Nephron (organoid): ENCODE data around the gene KSR2.

Experiments used
- H3K27ac Mint-ChIP-seq, 3 experiments: 2 replicates each; pipeline ENCODE4 v1.8.0; 2020; ENCODE audit warnings: mixed read lengths in 3 of 3, mild to moderate bottlenecking in 2 of 3, moderate library complexity in 1 of 3
- H3K27me3 Mint-ChIP-seq: 2 replicates; pipeline ENCODE4 v1.8.0; 2021; ENCODE audit warnings: low read depth, mild to moderate bottlenecking, moderate library complexity, mixed read lengths
- H3K36me3 Mint-ChIP-seq: 2 replicates; pipeline ENCODE4 v1.8.0; 2020; ENCODE audit warnings: low read depth, mixed read lengths
- H3K4me1 Mint-ChIP-seq: 2 replicates; pipeline ENCODE4 v1.8.0; 2020; ENCODE audit warnings: mixed read lengths
- H3K4me3 Mint-ChIP-seq, 3 experiments: 2 replicates each; pipeline ENCODE4 v1.8.0; 2020; ENCODE audit warnings: mild to moderate bottlenecking in 3 of 3, mixed read lengths in 3 of 3, moderate library complexity in 2 of 3
- H3K9me3 Mint-ChIP-seq: 2 replicates; pipeline ENCODE4 v1.8.0; 2020; ENCODE audit warnings: mixed read lengths
- CTCF ChIP-seq, 3 experiments: fragments of 200-600 bp; sonication (generic); IDR thresholded peaks; one replicate each; pipeline ENCODE4 v1.5.0; 2021; ENCODE audit warnings: antibody characterized with exemption in 3 of 3; ENCODE audit not compliant: unreplicated experiment in 3 of 3

KSR2 gene

GRCh38 chr12:117820216-117820907 is 148.4 kb downstream of the KSR2 start:
- H3K27ac Mint-ChIP-seq = no peak overlapping the region
- H3K27me3 Mint-ChIP-seq = peaks cover 30% of the 10 kb centered on the region
- TF ChIP-seq CTCF (IDR thresholded peaks at IDR 0.05; ENCODE audit: unreplicated experiment in 3 of 3) = no peak
- no peak overlapping the region for H3K4me3 Mint-ChIP-seq
- H3K9me3 Mint-ChIP-seq = peaks cover 7% of the 10 kb centered on the region
- H3K4me1 Mint-ChIP-seq = no peaks in the 10 kb centered on the region
- no peaks in the 10 kb centered on the region for H3K36me3 Mint-ChIP-seq

GRCh38 chr12:117819160-117819559 is 149.6 kb downstream of the KSR2 start:
- Mint-ChIP-seq H3K27me3 (peaks cover 37% of the 10 kb centered on the region), H3K36me3 (no peaks in the 10 kb centered on the region), H3K4me1 (no peaks in the 10 kb centered on the region), H3K9me3 (peaks cover 8% of the 10 kb centered on the region), H3K4me3 (no peak overlapping the region), H3K27ac (no peak overlapping the region)
- TF ChIP-seq CTCF (IDR thresholded peaks at IDR 0.05; ENCODE audit: unreplicated experiment in 3 of 3) = no peak

- Mint-ChIP-seq H3K36me3 (no peaks in the 10 kb centered on the region), H3K4me3 (no peak overlapping the region), H3K9me3 (peaks cover 10% of the 10 kb centered on the region), H3K4me1 (no peaks in the 10 kb centered on the region), H3K27ac (no peak overlapping the region), H3K27me3 (peaks cover 39% of the 10 kb centered on the region)
- TF ChIP-seq CTCF (IDR thresholded peaks at IDR 0.05; ENCODE audit: unreplicated experiment in 3 of 3) = no peak
Observed at GRCh38 chr12:117818400-117818799, 150.4 kb downstream of the KSR2 start.

- H3K9me3 Mint-ChIP-seq = peaks cover 2% of the 10 kb centered on the region
- H3K27me3 Mint-ChIP-seq = peaks cover 30% of the 10 kb centered on the region
- no peaks in the 10 kb centered on the region for H3K4me1 Mint-ChIP-seq
- no peak overlapping the region for H3K4me3 Mint-ChIP-seq
- no peak for TF ChIP-seq CTCF (IDR thresholded peaks at IDR 0.05; ENCODE audit: unreplicated experiment in 3 of 3)
- H3K36me3 Mint-ChIP-seq = no peaks in the 10 kb centered on the region
- H3K27ac Mint-ChIP-seq = no peak overlapping the region
Observed at GRCh38 chr12:117809509-117809908, 159.3 kb downstream of the KSR2 start.

GRCh38 chr12:117807946-117808345 is 160.8 kb downstream of the KSR2 start:
- H3K4me1 Mint-ChIP-seq = no peaks in the 10 kb centered on the region
- no peaks in the 10 kb centered on the region for H3K9me3 Mint-ChIP-seq

More at GRCh38 chr12:117807946-117808345, 160.8 kb downstream of the KSR2 start:
- Mint-ChIP-seq H3K36me3 (no peaks in the 10 kb centered on the region), H3K27ac (no peak overlapping the region), H3K27me3 (peaks cover 34% of the 10 kb centered on the region), H3K4me3 (no peak overlapping the region)
- no peak for TF ChIP-seq CTCF (IDR thresholded peaks at IDR 0.05; ENCODE audit: unreplicated experiment in 3 of 3)
